Activated CD8-positive, alpha-beta memory T cell treated with anti-CD3 and anti-CD28 coated beads, Interleukin-2, amount 50 U/mL, for 24 hours (primary cell): ENCODE measurements around the gene CCDC88A.
"Not testable (repeated sequence)": the region's sequence is repeated elsewhere in the genome, so short reads cannot be mapped to it uniquely, and the experiment has no call there.

ENCODE experiments used
- DNase-seq: peaks from one replicate; pipeline ENCODE4 v3.0.0-alpha.2; 2020; ENCODE audit errors: extremely low read depth

CCDC88A gene

GRCh38 chr2:55309446-55309845 is 110.2 kb downstream of the CCDC88A start:
- no peak for DNase-seq

DNA sequence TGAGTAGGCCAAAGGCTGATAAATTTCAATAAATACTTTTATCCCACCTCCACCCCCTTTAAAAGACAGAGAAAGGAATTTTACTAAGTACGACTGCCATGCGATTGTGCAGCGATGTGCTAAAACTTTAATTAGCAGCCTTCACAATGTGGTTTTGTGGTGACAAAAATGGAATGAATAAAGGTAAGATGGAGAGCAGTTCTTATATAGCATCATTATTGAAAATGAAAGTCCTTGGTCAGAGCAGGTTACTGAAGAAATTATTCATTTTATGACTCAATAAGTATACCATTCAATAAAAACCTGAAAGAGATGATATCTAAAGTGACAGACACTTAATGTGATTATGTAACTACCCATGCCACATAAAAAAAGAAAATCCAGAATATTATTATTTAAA is 117.4 kb downstream of the CCDC88A start:
- no peak for DNase-seq

DNA sequence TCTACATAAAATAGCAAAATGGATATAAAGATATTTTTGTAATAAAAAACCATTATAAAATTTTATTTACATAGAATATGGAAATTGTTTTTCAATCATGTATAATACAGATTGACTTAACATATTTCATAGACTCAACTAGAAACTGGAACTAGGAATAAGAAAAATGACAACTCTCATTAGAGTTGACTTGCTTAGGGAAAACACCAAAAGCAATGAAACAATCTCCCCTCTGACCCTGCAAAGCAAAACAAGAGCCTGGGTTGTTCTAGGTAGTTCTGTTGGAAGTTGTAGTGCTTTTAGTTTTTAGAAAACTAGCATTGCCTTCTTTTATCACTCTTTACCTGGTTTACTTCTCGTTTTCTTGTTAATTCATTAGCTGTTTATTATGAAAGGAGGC is 118.4 kb downstream of the CCDC88A start:
- no peak for DNase-seq

DNA sequence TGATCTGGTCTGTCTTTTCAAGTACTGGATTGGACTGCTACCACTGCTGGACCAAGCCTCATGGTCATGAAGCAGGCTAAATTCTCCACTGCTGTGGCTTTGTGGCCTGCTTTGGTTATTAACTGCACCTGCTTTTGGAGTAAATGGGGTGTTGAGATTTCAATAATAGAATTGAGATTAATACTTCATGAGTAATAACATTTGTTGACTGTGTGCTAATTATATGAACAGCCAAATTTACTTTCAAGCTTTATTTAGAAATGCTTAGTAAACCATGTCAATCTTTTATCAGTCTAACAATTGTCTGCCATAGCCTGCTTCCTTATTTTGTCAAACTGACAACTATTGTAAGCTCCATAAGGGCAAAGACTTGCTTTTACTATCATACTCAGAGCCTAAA is 123.3 kb downstream of the CCDC88A start:
- DNase-seq, result no peak

GRCh38 chr2:55283083-55283482 is 136.6 kb downstream of the CCDC88A start:
- no peak for DNase-seq

- DNase-seq, result peak; percentile 74
Measured at GRCh38 chr2:55282110-55282917, 137.3 kb downstream of the CCDC88A start.

GRCh38 chr2:55280851-55281546 is 138.7 kb downstream of the CCDC88A start:
- not testable (repeated sequence) for DNase-seq

GRCh38 chr2:55279859-55280424 is 139.7 kb downstream of the CCDC88A start:
- DNase-seq, result not testable (repeated sequence)

DNA sequence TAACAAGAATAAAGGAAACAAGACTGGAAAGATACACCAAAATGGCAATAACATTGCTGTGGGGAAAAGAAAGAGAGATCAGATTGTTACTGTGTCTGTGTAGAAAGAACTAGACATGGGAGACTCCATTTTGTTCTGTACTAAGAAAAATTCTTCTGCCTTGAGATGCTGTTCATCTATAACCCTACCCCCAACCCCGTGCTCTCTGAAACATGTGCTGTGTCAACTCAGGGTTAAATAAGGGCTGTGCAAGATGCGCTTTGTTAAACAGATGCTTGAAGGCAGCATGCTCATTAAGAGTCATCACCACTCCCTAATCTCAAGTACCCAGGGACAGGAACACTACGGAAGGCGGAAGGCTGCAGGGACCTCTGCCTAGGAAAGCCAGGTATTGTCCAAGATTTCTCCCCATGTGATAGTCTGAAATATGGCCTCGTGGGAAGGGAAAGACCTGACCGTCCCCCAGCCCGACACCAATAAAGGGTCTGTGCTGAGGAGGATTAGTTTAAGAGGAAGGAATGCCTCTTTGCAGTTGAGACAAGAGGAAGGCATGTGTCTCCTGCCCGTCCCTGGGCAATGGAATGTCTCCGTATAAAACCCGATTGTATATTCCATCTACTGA is 140.3 kb downstream of the CCDC88A start:
- DNase-seq, result not testable (repeated sequence)

DNA sequence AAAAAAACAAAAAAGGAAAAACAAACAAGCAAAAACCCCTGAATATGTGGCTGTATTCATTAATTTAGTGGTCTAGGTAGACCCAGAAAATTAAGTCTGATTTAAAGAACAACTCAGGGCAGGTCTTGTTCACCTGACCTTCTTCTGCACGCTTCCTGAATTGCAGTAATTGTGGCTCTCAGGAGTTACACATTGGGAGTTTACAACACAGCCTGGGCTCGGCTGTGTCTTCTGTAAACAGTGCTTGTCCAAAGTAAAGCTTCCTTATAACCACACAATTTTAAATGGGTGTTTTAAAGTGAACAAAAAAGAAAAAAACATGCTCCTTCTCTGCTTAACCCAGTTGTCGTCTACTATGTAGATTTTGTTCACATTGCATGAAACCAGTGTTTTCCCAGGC is 142.3 kb downstream of the CCDC88A start:
- DNase-seq, result no peak

GRCh38 chr2:55274346-55274745 is 145.3 kb downstream of the CCDC88A start:
- DNase-seq, result not testable (repeated sequence)

DNA sequence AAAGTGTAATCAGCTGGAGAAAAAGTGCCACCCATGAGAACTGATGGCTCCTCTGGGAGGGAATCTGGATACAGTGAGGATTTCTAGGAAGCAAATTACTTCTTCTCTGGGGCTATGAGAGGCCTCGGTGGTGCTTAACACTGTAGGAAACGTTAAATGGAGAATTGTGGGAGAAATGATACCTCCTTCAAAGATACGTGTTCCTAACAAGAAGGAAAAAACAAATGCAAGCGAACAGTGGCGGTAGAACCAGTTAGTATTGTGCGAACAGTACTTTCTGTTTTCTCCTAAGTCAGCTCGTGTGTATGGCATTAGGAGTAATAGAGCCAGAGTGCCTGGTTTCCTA is 150.0 kb downstream of the CCDC88A start:
- DNase-seq, result no peak

DNA sequence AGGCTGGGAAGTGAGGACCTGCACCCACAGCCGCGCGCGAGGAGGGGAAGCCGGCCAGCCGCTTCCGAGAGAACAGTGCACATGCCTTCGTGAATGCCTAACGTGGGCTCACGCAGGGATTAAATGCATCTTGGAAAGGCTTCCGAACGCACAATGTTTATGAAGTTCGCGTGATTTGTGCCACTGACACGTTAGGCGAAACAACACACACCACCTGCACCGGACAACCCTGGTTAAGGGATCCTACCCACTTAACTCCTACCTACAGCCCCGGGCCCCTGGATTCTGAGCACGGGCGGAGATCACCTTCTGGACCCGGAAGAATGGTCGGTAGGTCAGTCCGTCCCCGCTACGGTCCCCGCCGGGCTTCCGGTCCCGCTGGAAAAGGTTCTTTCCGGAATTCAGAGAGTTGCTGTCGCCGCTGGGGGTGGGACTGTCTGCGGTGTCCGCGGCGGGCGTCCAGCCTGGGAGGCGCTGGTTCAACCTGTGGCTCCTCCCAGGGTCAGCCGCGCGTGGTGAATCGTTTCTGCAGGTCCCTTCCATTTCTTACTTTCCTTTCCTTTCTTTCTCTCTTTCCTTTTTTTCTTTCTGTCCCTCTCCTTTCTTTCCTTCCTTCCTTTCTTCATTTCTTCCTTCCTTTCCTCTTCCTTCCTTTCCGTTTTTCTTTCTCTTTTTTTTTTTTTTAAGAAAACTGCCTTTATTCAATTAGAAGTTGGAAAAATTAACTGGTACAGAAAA is 150.6 kb downstream of the CCDC88A start, which contains the start of gene MTIF2:
Gene MTIF2, minus strand, starts transcription at position 325 of the 738 bp plus-strand sequence. CDS start 5,373 bp downstream, outside the sequence.
- DNase-seq, result peak; percentile 87

DNA sequence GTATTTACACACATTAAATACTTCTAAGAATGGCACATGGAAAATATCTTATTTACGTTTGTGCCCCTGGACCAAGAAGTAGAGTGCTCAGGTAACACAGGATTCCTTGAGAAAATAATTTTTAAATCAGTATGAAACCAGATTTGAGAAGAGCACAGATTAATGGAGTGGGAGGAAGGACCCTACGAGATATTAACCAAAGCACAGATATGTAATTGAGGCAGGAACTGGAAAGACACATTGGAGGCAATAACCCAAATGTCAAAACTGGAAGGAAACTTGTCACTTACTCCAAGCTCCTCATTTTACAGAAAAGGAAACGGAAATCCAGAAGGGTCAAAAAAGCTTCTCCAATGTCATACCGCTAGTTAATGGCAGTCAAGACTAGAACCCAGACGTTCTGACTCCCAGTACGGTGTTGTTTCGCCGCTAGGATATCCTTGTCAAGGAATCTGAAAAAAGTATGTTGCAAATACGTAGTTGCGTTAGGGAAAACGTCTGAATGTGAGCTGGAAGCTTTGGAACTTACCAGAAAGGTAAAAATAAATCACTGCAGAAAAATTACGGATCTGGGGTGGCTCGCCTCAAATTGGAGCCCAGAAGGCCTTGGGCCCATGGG is 151.3 kb downstream of the CCDC88A start:
- no peak for DNase-seq

DNA sequence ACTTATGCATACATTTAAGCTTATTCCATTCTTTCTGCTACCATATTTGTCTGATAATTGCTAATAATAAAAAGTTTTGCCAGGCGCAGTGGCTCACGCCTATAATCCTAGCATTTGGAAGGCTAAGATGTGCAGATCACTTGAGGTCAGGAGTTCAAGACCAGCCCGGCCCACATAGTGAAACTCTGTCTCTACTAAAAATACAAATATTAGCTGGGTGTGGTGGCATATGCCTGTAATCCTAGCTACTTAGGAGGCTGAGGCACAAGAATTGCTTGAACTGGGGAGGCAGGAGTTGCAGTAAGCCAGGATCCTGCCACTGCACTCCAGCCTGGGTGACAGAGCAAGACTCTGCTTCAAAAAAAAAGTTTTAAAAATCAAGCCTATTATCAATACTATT is 160.1 kb downstream of the CCDC88A start:
- not testable (repeated sequence) for DNase-seq

DNA sequence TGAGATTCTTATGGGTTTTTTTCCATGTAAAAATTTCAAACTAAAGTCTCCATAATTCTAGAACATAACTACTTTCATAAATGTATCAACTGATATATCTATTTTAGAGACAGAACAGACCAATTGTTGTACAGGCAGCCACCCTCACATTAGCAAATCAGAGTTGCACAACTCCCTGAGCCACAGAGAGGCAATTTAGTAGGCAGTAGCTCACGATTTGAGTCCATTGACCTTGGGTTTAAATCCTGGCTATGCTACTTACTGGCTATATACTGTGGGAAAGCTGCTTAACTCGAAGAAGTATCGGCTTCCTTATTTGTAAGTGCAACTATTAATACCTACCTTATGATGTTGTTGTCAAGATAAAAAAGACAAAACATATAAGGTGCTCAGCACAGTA is 166.8 kb downstream of the CCDC88A start:
- DNase-seq, result no peak

DNA sequence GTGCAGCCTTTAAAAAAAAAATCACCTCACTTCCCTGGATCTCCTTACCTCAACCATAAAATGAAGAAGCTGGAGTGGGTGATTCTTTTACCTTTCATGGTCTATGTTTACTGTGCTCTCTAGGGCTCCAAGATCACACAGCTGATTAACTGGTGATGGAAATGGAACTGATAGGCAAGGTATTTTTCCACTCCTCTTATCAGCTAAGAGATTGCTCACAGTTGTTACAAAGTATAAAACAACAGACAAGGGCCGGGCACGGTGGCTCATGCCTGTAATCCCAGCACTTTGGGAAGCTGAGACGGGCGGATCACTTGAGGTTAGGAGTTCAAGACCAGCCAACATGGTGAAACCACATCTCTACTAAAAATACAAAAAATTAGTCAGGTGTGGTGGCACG is 172.6 kb downstream of the CCDC88A start:
- no peak for DNase-seq

GRCh38 chr2:55245411-55245810 is 174.2 kb downstream of the CCDC88A start:
- no peak for DNase-seq

DNA sequence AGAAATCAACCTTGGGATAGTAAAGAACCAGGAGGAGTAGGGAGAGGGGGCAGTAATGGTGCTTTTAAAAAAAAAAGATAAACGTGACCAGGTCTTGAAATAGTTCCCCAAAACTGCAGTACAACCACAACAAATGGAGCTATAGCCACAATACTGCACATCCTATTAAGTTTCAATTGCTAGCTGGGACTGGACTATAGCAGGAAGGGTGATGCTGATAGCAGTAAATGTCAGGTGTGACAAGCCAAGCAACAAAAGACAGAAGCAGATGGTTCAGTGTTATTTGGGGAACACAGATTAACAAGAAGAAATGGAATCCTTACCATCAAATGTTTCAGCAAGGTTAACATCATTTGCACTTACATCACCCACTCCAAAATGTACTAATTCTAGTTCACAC is 177.0 kb downstream of the CCDC88A start:
- no peak for DNase-seq

DNA sequence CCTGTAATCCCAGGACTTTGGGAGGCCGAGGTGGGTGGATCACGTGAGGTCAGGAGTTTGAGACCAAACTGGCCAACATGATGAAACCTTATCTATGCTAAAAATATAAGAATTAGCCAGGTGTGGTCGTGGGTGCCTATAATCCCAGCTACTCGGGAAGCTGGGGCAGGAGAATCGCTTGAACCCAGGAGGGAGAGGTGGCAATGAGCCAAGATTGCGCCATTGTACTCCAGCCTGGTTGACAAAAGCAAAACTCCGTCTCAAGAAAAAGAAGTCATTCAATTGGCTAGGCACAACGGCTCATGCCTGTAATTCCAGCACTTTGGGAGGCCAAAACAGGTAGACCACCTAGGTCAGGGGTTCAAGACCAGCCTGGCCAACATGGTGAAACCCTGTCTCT is 178.1 kb downstream of the CCDC88A start:
- not testable (repeated sequence) for DNase-seq

GRCh38 chr2:55239656-55240222 is 179.9 kb downstream of the CCDC88A start:
- DNase-seq, result no peak
